ENCODE data around the gene DBH. TPM values are rescaled to one million over a fixed set of nuclear protein-coding genes. Genes with fewer than 3 reads are reported as not detected.

Gene DBH
- total RNA-seq, 1 donor from 2014 or later, result not detected

GRCh38 chr9:133687856-133688761, 51.9 kb downstream of the DBH start:
- H3K27me3 Mint-ChIP-seq (ENCODE audit: low read depth, unreplicated experiment), result peaks cover 15% of the 10 kb centered on the region
- H3K27ac ChIP-seq (ENCODE audit: low read depth, low read length), result no peak overlapping the region
- peak overlapping the region; percentile 47 for H3K27ac Mint-ChIP-seq (ENCODE audit: unreplicated experiment)
- no peaks in the 10 kb centered on the region for H3K9me3 Mint-ChIP-seq (ENCODE audit: unreplicated experiment)
- no peaks in the 10 kb centered on the region for H3K27me3 ChIP-seq (ENCODE audit: insufficient read depth, low read length)
- FAIRE-seq (no peak), DNase-seq (ENCODE audit: low read depth) (no peak)
- no peaks in the 10 kb centered on the region for H3K9me3 ChIP-seq (ENCODE audit: insufficient read depth, low read depth, low read length)
- H3K36me3 Mint-ChIP-seq (ENCODE audit: low read depth, unreplicated experiment), result no peaks in the 10 kb centered on the region
- no peak overlapping the region for H3K4me2 ChIP-seq (ENCODE audit: low read length)
- no peaks in the 10 kb centered on the region for H3K79me2 ChIP-seq (ENCODE audit: insufficient read depth, low read length)
- no peak overlapping the region for H3K4me3 ChIP-seq (ENCODE audit: insufficient read depth, low read depth, low read length)
- no peak overlapping the region for H2AFZ ChIP-seq (ENCODE audit: low read depth, low read length)
- H3K4me1 Mint-ChIP-seq (ENCODE audit: low read depth, unreplicated experiment), result peaks cover 15% of the 10 kb centered on the region
- no peaks in the 10 kb centered on the region for H3K36me3 ChIP-seq (ENCODE audit: insufficient read depth, low read length)
- H3K9ac ChIP-seq (ENCODE audit: low read length), result no peak overlapping the region
- no peaks in the 10 kb centered on the region for H4K20me1 ChIP-seq (ENCODE audit: insufficient read depth, low read length)
- no peak for TF ChIP-seq EZH2 (IDR thresholded peaks at IDR 0.05; ENCODE audit: insufficient read depth, low read length)
- TF ChIP-seq CTCF (IDR thresholded peaks at IDR 0.05; ENCODE audit: insufficient read depth, low read depth, low read length), result no peak
- no peak overlapping the region for H3K4me3 Mint-ChIP-seq (ENCODE audit: unreplicated experiment)
- peaks cover 28% of the 10 kb centered on the region for H3K4me1 ChIP-seq (ENCODE audit: insufficient read depth, low read length)

GRCh38 chr9:133689151-133689763, 53.1 kb downstream of the DBH start:
- H3K4me1 Mint-ChIP-seq (ENCODE audit: low read depth, unreplicated experiment), result peaks cover 13% of the 10 kb centered on the region

More at GRCh38 chr9:133689151-133689763, 53.1 kb downstream of the DBH start:
- no peak for FAIRE-seq
- Histone ChIP-seq H3K36me3 (ENCODE audit: insufficient read depth, low read length) (no peaks in the 10 kb centered on the region), H3K4me2 (ENCODE audit: low read length) (no peak overlapping the region), H3K9me3 (ENCODE audit: insufficient read depth, low read depth, low read length) (no peaks in the 10 kb centered on the region), H4K20me1 (ENCODE audit: insufficient read depth, low read length) (no peaks in the 10 kb centered on the region), H3K79me2 (ENCODE audit: insufficient read depth, low read length) (no peaks in the 10 kb centered on the region), H3K9ac (ENCODE audit: low read length) (no peak overlapping the region), H3K4me1 (ENCODE audit: insufficient read depth, low read length) (peaks cover 17% of the 10 kb centered on the region), H3K27ac (ENCODE audit: low read depth, low read length) (no peak overlapping the region), H3K4me3 (ENCODE audit: insufficient read depth, low read depth, low read length) (no peak overlapping the region), H2AFZ (ENCODE audit: low read depth, low read length) (no peak overlapping the region), H3K27me3 (ENCODE audit: insufficient read depth, low read length) (no peaks in the 10 kb centered on the region)
- no peak for DNase-seq (ENCODE audit: low read depth)
- H3K27ac Mint-ChIP-seq (ENCODE audit: unreplicated experiment), result no peak overlapping the region
- H3K36me3 Mint-ChIP-seq (ENCODE audit: low read depth, unreplicated experiment), result no peaks in the 10 kb centered on the region
- TF ChIP-seq CTCF (IDR thresholded peaks at IDR 0.05; ENCODE audit: insufficient read depth, low read depth, low read length) (no peak), EZH2 (IDR thresholded peaks at IDR 0.05; ENCODE audit: insufficient read depth, low read length) (no peak)
- peaks cover 21% of the 10 kb centered on the region for H3K27me3 Mint-ChIP-seq (ENCODE audit: low read depth, unreplicated experiment)
- H3K4me3 Mint-ChIP-seq (ENCODE audit: unreplicated experiment), result no peak overlapping the region
- H3K9me3 Mint-ChIP-seq (ENCODE audit: unreplicated experiment), result no peaks in the 10 kb centered on the region

Data from astrocyte (in vitro differentiated cells and primary cell).